SK-N-SH (cell line): Measurements from ENCODE around the gene MEI1.

Source experiments
- ELF1 ChIP-seq: IDR thresholded peaks from 2 replicates; pipeline ENCODE4 v1.4.0; 2012
- EP300 ChIP-seq, 2 experiments: IDR thresholded peaks; 2 replicates each; pipeline versions ENCODE4 v1.4.0 to v1.6.1; 2012; ENCODE audit warnings: borderline replicate concordance in 1 of 2, low read depth in 1 of 2, low read length in 1 of 2
- FOXJ3 ChIP-seq: sonication (generic); formaldehyde crosslinking; IDR thresholded peaks from 2 replicates; pipeline ENCODE4 v1.5.1; 2020; ENCODE audit warnings: mild to moderate bottlenecking, missing genetic modification reagents
- FOXM1 ChIP-seq: IDR thresholded peaks from 2 replicates; pipeline ENCODE4 v1.4.0; 2012; ENCODE audit warnings: low read depth, mild to moderate bottlenecking
- GABPA ChIP-seq: IDR thresholded peaks from 2 replicates; pipeline ENCODE4 v1.4.0; 2012; ENCODE audit warnings: low read depth, mild to moderate bottlenecking
- JUND ChIP-seq: IDR thresholded peaks from 2 replicates; pipeline ENCODE4 v1.4.0; 2012
- POLR2AphosphoS5 ChIP-seq: IDR thresholded peaks from 2 replicates; pipeline ENCODE4 v1.6.1; 2012; ENCODE audit warnings: low read depth, low read length
- RCOR1 ChIP-seq: fragments of 150-350 bp; IDR thresholded peaks from 2 replicates; pipeline ENCODE4 v1.6.1; 2017; ENCODE audit warnings: antibody characterized with exemption, low read length
- TF ChIP-seq, protein P1 (sequence below): fragments of 200-600 bp; sonication (generic); IDR thresholded peaks from 2 replicates; pipeline ENCODE4 v1.6.1; 2017; ENCODE audit warnings: antibody characterized with exemption, mild to moderate bottlenecking, moderate library complexity
- TF ChIP-seq, protein P2 (sequence below): fragments of 150-350 bp; IDR thresholded peaks from 2 replicates; pipeline ENCODE4 v1.6.1; 2016; ENCODE audit warnings: mild to moderate bottlenecking, low read depth, low read length

DNA sequence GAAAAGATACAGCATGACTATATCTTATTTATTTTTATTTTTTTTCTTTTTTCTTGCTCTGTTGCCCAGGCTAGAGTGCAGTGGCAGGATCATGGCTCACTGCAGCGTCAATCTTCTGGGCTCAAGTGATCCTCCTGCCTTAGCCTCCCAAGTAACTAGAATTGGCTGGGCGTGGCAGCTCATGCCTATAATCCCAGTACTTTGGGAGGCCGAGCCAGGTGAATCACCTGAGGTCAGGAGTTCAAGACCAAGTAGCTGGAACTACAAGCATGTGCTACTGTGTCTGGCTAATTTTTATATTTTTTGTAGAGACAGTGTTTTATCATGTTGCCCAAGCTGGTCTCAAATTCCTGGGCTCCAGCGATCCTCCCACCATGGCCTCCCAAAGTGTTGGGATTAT is 72.9 kb downstream of the MEI1 start:
- TF ChIP-seq, protein P1, sequence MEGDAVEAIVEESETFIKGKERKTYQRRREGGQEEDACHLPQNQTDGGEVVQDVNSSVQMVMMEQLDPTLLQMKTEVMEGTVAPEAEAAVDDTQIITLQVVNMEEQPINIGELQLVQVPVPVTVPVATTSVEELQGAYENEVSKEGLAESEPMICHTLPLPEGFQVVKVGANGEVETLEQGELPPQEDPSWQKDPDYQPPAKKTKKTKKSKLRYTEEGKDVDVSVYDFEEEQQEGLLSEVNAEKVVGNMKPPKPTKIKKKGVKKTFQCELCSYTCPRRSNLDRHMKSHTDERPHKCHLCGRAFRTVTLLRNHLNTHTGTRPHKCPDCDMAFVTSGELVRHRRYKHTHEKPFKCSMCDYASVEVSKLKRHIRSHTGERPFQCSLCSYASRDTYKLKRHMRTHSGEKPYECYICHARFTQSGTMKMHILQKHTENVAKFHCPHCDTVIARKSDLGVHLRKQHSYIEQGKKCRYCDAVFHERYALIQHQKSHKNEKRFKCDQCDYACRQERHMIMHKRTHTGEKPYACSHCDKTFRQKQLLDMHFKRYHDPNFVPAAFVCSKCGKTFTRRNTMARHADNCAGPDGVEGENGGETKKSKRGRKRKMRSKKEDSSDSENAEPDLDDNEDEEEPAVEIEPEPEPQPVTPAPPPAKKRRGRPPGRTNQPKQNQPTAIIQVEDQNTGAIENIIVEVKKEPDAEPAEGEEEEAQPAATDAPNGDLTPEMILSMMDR, result no peak
- no peak for TF ChIP-seq FOXJ3 (CRISPR knock-in tag)
- TF ChIP-seq, protein P2, sequence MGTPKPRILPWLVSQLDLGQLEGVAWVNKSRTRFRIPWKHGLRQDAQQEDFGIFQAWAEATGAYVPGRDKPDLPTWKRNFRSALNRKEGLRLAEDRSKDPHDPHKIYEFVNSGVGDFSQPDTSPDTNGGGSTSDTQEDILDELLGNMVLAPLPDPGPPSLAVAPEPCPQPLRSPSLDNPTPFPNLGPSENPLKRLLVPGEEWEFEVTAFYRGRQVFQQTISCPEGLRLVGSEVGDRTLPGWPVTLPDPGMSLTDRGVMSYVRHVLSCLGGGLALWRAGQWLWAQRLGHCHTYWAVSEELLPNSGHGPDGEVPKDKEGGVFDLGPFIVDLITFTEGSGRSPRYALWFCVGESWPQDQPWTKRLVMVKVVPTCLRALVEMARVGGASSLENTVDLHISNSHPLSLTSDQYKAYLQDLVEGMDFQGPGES, result no peak
- no peak for TF ChIP-seq FOXM1
- no peak for TF ChIP-seq GABPA
- no peak for TF ChIP-seq RCOR1
- no peak for TF ChIP-seq JUND
- no peak for TF ChIP-seq EP300 (IDR thresholded peaks at IDR 0.05; ENCODE audit: borderline replicate concordance in 1 of 2, low read depth in 1 of 2, low read length in 1 of 2)
- no peak for TF ChIP-seq POLR2AphosphoS5
- no peak for TF ChIP-seq ELF1
